ENCODE data around the gene KICS2. TPM values are rescaled to one million over a fixed set of nuclear protein-coding genes. Genes with fewer than 3 reads are reported as not detected.

The KICS2 gene
- total and polyA plus RNA-seq, 2 of the 8 experiments (the other 6 are each of a cell fraction or from before 2014, with no cell fraction given) = 5.6 to 9.5 TPM

- TF ChIP-seq CTCF (IDR thresholded peaks at IDR 0.05; ENCODE audit: control extremely low read depth in 1 of 3, insufficient read depth in 1 of 3, low read depth in 1 of 3, low read length in 3 of 3) (no peak), TBP (IDR thresholded peaks at IDR 0.05; ENCODE audit: low read depth, low read length) (no peak), TAF1 (IDR thresholded peaks at IDR 0.05; ENCODE audit: low read depth, low read length) (no peak)
Measured at GRCh38 chr12:64269161-64269560, 47.1 kb upstream of the KICS2 start (continued).
